SK-N-SH (cell line): ENCODE measurements around the gene PON3. TPM values are rescaled to one million over a fixed set of nuclear protein-coding genes. Genes with fewer than 3 reads are reported as not detected.

Source experiments
- CTCF ChIA-PET: fragments of 300-600, 350-600 bp; formaldehyde crosslinking; extraction: SDS; loops from one replicate; lab custom pipeline; 2021; lab: Yijun Ruan, JAX
- POLR2A ChIA-PET: fragments of 350-600 bp; sonication (Branson Sonifier 250); formaldehyde crosslinking; extraction: SDS; loops from one replicate; lab custom pipeline; 2020; ENCODE audit warnings: antibody characterized with exemption, inconsistent platforms; lab: Yijun Ruan, JAX
- DNase-seq: peaks from one replicate; pipeline ENCODE4 v3.0.0; 2012
- H2AFZ ChIP-seq: fragments of 200-600 bp; sonication (generic); 2 replicates; pipeline ENCODE4 v1.8.1; 2016; ENCODE audit warnings: antibody characterized with exemption, mild to moderate bottlenecking, low read depth
- H3F3A ChIP-seq: fragments of 200-600 bp; sonication (generic); replicated peaks from 2 replicates; pipeline ENCODE3; 2016; ENCODE audit warnings: antibody characterized with exemption, mild to moderate bottlenecking; ENCODE audit not compliant: insufficient read depth
- H3K27ac ChIP-seq, 2 experiments: fragments of 200-500 bp in 1 of 2; fragments of 200-600 bp in 1 of 2; sonication (Bioruptor generic) in 1 of 2; sonication (generic), shearing (Covaris generic) in 1 of 2; 2 replicates each; pipeline versions ENCODE4 v1.5.1 to v1.6.1; 2014 to 2016; ENCODE audit warnings: low read depth in 2 of 2, inconsistent platforms in 1 of 2, low read length in 1 of 2, mild to moderate bottlenecking in 1 of 2, mixed read lengths in 1 of 2
- H3K27me3 ChIP-seq: fragments of 200-600 bp; sonication (generic), shearing (Covaris generic); 2 replicates; pipeline ENCODE4 v1.6.1; 2016; ENCODE audit warnings: mixed run types; ENCODE audit not compliant: insufficient read depth
- H3K36me3 ChIP-seq, 2 experiments: fragments of 200-500 bp in 1 of 2; fragments of 200-600 bp in 1 of 2; sonication (Bioruptor generic) in 1 of 2; sonication (generic) in 1 of 2; replicated peaks in 1 of 2; 2 replicates each; pipeline versions ENCODE3 to v1.5.1; 2014 to 2016; ENCODE audit warnings: low read length in 1 of 2, mild to moderate bottlenecking in 1 of 2; ENCODE audit not compliant: insufficient read depth in 2 of 2, control insufficient read depth in 1 of 2
- H3K4me1 ChIP-seq, 2 experiments: fragments of 200-500 bp in 1 of 2; fragments of 200-600 bp in 1 of 2; sonication (Bioruptor generic) in 1 of 2; sonication (generic), shearing (Covaris generic) in 1 of 2; 2 replicates each; pipeline versions ENCODE4 v1.5.1 to v1.6.1; 2014 to 2016; ENCODE audit warnings: low read depth in 1 of 2, low read length in 1 of 2, mixed run types in 1 of 2; ENCODE audit not compliant: insufficient read depth in 2 of 2, control insufficient read depth in 1 of 2
- H3K4me2 ChIP-seq: fragments of 200-600 bp; sonication (generic), shearing (Covaris generic); 2 replicates; pipeline ENCODE4 v1.6.1; 2017; ENCODE audit warnings: mixed run types
- H3K4me3 ChIP-seq, 2 experiments: fragments of 200-500 bp in 1 of 2; fragments of 200-600 bp in 1 of 2; sonication (Bioruptor generic) in 1 of 2; sonication (generic), shearing (Covaris generic) in 1 of 2; 2 replicates each; pipeline versions ENCODE4 v1.5.1 to v1.8.1; 2014 to 2016; ENCODE audit warnings: low read depth in 2 of 2, inconsistent platforms in 1 of 2, low read length in 1 of 2, mild to moderate bottlenecking in 1 of 2, mixed read lengths in 1 of 2, moderate library complexity in 1 of 2
- H3K79me2 ChIP-seq: fragments of 200-600 bp; sonication (generic); 2 replicates; pipeline ENCODE4 v1.8.1; 2017; ENCODE audit warnings: mild to moderate bottlenecking; ENCODE audit not compliant: insufficient read depth
- H3K9ac ChIP-seq: fragments of 200-600 bp; sonication (generic); 2 replicates; pipeline ENCODE4 v1.6.1; 2017; ENCODE audit warnings: mixed run types
- H3K9me2 ChIP-seq: fragments of 200-600 bp; sonication (generic); 2 replicates; pipeline ENCODE4 v1.6.1; 2017; ENCODE audit warnings: mixed run types
- H3K9me3 ChIP-seq: fragments of 200-600 bp; sonication (generic); 2 replicates; pipeline ENCODE4 v1.6.1; 2017; ENCODE audit warnings: mixed run types, mild to moderate bottlenecking, moderate library complexity
- H4K20me1 ChIP-seq: fragments of 200-600 bp; sonication (generic); 2 replicates; pipeline ENCODE4 v1.6.1; 2017; ENCODE audit warnings: mild to moderate bottlenecking, mixed run types; ENCODE audit not compliant: insufficient read depth
- EP300 ChIP-seq, 2 experiments: IDR thresholded peaks; 2 replicates each; pipeline versions ENCODE4 v1.4.0 to v1.6.1; 2012; ENCODE audit warnings: borderline replicate concordance in 1 of 2, low read depth in 1 of 2, low read length in 1 of 2
- EZH2phosphoT487 ChIP-seq: fragments of 200-600 bp; sonication (generic); IDR thresholded peaks from 2 replicates; pipeline ENCODE4 v1.6.1; 2017; ENCODE audit warnings: low read depth, mixed run types, mild to moderate bottlenecking, antibody characterized with exemption, moderate library complexity, borderline replicate concordance
- FOSL2 ChIP-seq: IDR thresholded peaks from 2 replicates; pipeline ENCODE4 v1.4.0; 2012; ENCODE audit warnings: low read depth, mild to moderate bottlenecking, moderate library complexity, borderline replicate concordance
- FOXJ3 ChIP-seq: sonication (generic); formaldehyde crosslinking; IDR thresholded peaks from 2 replicates; pipeline ENCODE4 v1.5.1; 2020; ENCODE audit warnings: mild to moderate bottlenecking, missing genetic modification reagents
- FOXM1 ChIP-seq: IDR thresholded peaks from 2 replicates; pipeline ENCODE4 v1.4.0; 2012; ENCODE audit warnings: low read depth, mild to moderate bottlenecking
- MEF2A ChIP-seq: IDR thresholded peaks from 2 replicates; pipeline ENCODE4 v1.4.0; 2012; ENCODE audit warnings: low read depth, borderline replicate concordance
- MXI1 ChIP-seq: IDR thresholded peaks from 2 replicates; pipeline ENCODE4 v1.6.1; 2012; ENCODE audit warnings: mild to moderate bottlenecking, low read depth, low read length, improper control_type of control experiment
- NFIC ChIP-seq: IDR thresholded peaks from 2 replicates; pipeline ENCODE4 v1.4.0; 2012; ENCODE audit warnings: borderline replicate concordance
- RAD21 ChIP-seq: IDR thresholded peaks from 2 replicates; pipeline ENCODE4 v1.6.1; 2012; ENCODE audit warnings: mild to moderate bottlenecking, low read length
- RCOR1 ChIP-seq: fragments of 150-350 bp; IDR thresholded peaks from 2 replicates; pipeline ENCODE4 v1.6.1; 2017; ENCODE audit warnings: antibody characterized with exemption, low read length
- RFX5 ChIP-seq: IDR thresholded peaks from 2 replicates; pipeline ENCODE4 v1.6.1; 2012; ENCODE audit warnings: mild to moderate bottlenecking, improper control_type of control experiment, low read length
- RXRA ChIP-seq: IDR thresholded peaks from 2 replicates; pipeline ENCODE4 v1.4.0; 2012; ENCODE audit warnings: low read depth, mild to moderate bottlenecking, borderline replicate concordance
- SMC3 ChIP-seq: IDR thresholded peaks from 2 replicates; pipeline ENCODE4 v1.6.1; 2012; ENCODE audit warnings: low read depth, low read length, improper control_type of control experiment
- TAF1 ChIP-seq: IDR thresholded peaks from 2 replicates; pipeline ENCODE4 v1.6.1; 2012; ENCODE audit warnings: low read depth, mild to moderate bottlenecking, low read length, moderate library complexity, borderline replicate concordance
- TCF12 ChIP-seq: IDR thresholded peaks from 2 replicates; pipeline ENCODE4 v1.4.0; 2012
- WGBS: methylation state at CpG from one replicate; pipeline ENCODE4 v1.1.6; 2017; ENCODE audit warnings: low lambda C conversion rate; 5-methylcytosine and 5-hydroxymethylcytosine counted together
- polyA plus RNA-seq, 3 experiments: library from polyadenylated mRNA; depleted of rRNA; stranded (reverse); fragments of >200 nt; gene quantifications; 2 replicates each; pipeline ENCODE4 v1.2.3, GENCODE V29; 2012
- TF ChIP-seq, protein P1 (sequence below): fragments of 200-600 bp; sonication (generic); IDR thresholded peaks from 2 replicates; pipeline ENCODE4 v1.6.1; 2017; ENCODE audit warnings: antibody characterized with exemption, mild to moderate bottlenecking, moderate library complexity
- TF ChIP-seq, protein P2 (sequence below): IDR thresholded peaks from 2 replicates; pipeline ENCODE4 v1.4.0; 2012; ENCODE audit warnings: low read depth, borderline replicate concordance
- TF ChIP-seq, protein P3 (sequence below): fragments of 150-350 bp; IDR thresholded peaks from 2 replicates; pipeline ENCODE4 v1.6.1; 2017; ENCODE audit warnings: antibody characterized with exemption, low read length, low read depth, borderline replicate concordance
- TF ChIP-seq, protein P4 (sequence below): IDR thresholded peaks from 2 replicates; pipeline ENCODE4; 2012
- TF ChIP-seq, protein P5 (sequence below): fragments of 150-350 bp; IDR thresholded peaks from 2 replicates; pipeline ENCODE4 v1.6.1; 2016; ENCODE audit warnings: mild to moderate bottlenecking, low read depth, low read length
- TF ChIP-seq, protein P6 (sequence below): IDR thresholded peaks from 2 replicates; pipeline ENCODE4 v1.4.0; 2012; ENCODE audit warnings: low read depth

PON3 gene
- polyA plus RNA-seq, 1 of the 3 experiments (the other 2 are of a cell fraction), result not detected

DNA sequence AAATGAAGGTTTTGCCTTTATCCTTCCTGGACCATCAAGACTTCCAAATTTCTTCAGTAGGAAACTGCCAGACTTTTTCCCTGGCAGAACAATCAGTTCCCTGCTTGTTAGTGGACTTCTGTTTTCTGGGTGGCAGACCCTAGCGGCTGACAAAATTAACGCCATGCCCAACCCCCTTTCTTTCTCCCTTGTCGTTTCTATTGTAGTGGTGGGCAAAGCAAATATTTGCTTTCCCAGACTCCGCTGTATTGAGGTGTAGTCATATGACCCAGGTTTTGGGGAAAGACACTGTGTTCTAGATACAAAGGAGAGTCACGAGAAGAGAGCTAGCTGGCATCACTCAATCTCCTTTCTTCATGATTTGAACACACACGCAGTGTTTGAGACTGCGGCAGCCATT, 31.0 kb upstream of the PON3 start:
- TF ChIP-seq, protein P1, sequence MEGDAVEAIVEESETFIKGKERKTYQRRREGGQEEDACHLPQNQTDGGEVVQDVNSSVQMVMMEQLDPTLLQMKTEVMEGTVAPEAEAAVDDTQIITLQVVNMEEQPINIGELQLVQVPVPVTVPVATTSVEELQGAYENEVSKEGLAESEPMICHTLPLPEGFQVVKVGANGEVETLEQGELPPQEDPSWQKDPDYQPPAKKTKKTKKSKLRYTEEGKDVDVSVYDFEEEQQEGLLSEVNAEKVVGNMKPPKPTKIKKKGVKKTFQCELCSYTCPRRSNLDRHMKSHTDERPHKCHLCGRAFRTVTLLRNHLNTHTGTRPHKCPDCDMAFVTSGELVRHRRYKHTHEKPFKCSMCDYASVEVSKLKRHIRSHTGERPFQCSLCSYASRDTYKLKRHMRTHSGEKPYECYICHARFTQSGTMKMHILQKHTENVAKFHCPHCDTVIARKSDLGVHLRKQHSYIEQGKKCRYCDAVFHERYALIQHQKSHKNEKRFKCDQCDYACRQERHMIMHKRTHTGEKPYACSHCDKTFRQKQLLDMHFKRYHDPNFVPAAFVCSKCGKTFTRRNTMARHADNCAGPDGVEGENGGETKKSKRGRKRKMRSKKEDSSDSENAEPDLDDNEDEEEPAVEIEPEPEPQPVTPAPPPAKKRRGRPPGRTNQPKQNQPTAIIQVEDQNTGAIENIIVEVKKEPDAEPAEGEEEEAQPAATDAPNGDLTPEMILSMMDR, result no peak
- no peak for TF ChIP-seq EP300 (IDR thresholded peaks at IDR 0.05; ENCODE audit: borderline replicate concordance in 1 of 2, low read depth in 1 of 2, low read length in 1 of 2)
- TF ChIP-seq, protein P2, sequence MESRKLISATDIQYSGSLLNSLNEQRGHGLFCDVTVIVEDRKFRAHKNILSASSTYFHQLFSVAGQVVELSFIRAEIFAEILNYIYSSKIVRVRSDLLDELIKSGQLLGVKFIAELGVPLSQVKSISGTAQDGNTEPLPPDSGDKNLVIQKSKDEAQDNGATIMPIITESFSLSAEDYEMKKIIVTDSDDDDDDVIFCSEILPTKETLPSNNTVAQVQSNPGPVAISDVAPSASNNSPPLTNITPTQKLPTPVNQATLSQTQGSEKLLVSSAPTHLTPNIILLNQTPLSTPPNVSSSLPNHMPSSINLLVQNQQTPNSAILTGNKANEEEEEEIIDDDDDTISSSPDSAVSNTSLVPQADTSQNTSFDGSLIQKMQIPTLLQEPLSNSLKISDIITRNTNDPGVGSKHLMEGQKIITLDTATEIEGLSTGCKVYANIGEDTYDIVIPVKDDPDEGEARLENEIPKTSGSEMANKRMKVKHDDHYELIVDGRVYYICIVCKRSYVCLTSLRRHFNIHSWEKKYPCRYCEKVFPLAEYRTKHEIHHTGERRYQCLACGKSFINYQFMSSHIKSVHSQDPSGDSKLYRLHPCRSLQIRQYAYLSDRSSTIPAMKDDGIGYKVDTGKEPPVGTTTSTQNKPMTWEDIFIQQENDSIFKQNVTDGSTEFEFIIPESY, result no peak
- TF ChIP-seq TCF12, result no peak
- no peak for TF ChIP-seq EZH2phosphoT487
- no peak for TF ChIP-seq RFX5
- no peak for TF ChIP-seq RXRA
- no peak for TF ChIP-seq FOSL2
- TF ChIP-seq, all 33 proteins: peak for 0
- H3K4me1 ChIP-seq, result no peaks in the 10 kb centered on the region; a peak in 1 of 4 replicates
- WGBS, result 91% methylated on average over 7 of the region's 7 CpGs
- H3K9me2 ChIP-seq, result no peaks in the 10 kb centered on the region
- no peak overlapping the region for H3K4me3 ChIP-seq
- no peaks in the 10 kb centered on the region for H4K20me1 ChIP-seq
- no peak overlapping the region for H3K27ac ChIP-seq
- H2AFZ ChIP-seq, result no peak overlapping the region
- peaks cover 6% of the 10 kb centered on the region for H3F3A ChIP-seq
- no peak overlapping the region for H3K4me2 ChIP-seq
- DNase-seq, result no peak
- H3K27me3 ChIP-seq, result no peaks in the 10 kb centered on the region
- POLR2A ChIA-PET, result no interaction called here
- no peaks in the 10 kb centered on the region for H3K9me3 ChIP-seq
- no peak overlapping the region for H3K9ac ChIP-seq
- H3K79me2 ChIP-seq, result peaks cover 52% of the 10 kb centered on the region
- H3K36me3 ChIP-seq, result peaks cover 16 to 22% of the 10 kb centered on the region in 2 experiments
- CTCF ChIA-PET, result interaction anchor here (3.1 kb wide), 1 partner anchor 50 kb away, joined by 14 read pairs; no protein-coding TSS in a partner anchor

DNA sequence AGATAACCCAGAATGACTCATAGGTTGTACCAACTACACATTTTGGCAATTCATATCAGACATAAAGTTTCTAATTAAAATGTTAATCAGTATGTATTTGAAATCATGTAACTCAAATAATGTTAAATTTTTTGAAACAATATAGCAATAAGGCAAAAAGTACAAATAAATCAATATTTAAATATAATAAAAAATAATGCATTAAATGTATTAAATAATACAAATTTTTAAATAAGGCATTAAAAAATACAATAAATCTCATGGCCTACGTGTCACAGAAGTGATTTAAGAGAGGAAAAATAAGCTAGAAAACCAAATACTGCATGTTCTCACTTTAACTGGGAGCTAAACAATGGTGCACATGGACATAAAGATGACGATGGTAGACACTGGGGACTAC, 29.5 kb upstream of the PON3 start:
- no peaks in the 10 kb centered on the region for H4K20me1 ChIP-seq
- peaks cover 6% of the 10 kb centered on the region for H3F3A ChIP-seq
- 91% methylated on average over 2 of the region's 2 CpGs for WGBS
- no peak overlapping the region for H3K4me2 ChIP-seq
- CTCF ChIA-PET, result interaction anchor here (0.6 kb wide), 1 partner anchor 51 kb away, joined by 3 read pairs; no protein-coding TSS in a partner anchor
- H3K9ac ChIP-seq, result no peak overlapping the region
- H3K9me3 ChIP-seq, result no peaks in the 10 kb centered on the region
- H3K79me2 ChIP-seq, result peaks cover 49% of the 10 kb centered on the region; the same call in 1 of the 2 replicates
- no peaks in the 10 kb centered on the region for H3K27me3 ChIP-seq
- no peak overlapping the region for H2AFZ ChIP-seq
- no peak for DNase-seq
- no peak overlapping the region for H3K4me3 ChIP-seq
- no peaks in the 10 kb centered on the region for H3K9me2 ChIP-seq
- H3K4me1 ChIP-seq, result peaks cover 0 to 7% of the 10 kb centered on the region in 2 experiments; a peak in 2 of 4 replicates
- no peak overlapping the region for H3K27ac ChIP-seq
- peaks cover 17 to 27% of the 10 kb centered on the region in 2 experiments for H3K36me3 ChIP-seq
- POLR2A ChIA-PET, result no interaction called here
- TF ChIP-seq SMC3, result no peak
- TF ChIP-seq FOXJ3, result no peak
- TF ChIP-seq, protein P3, sequence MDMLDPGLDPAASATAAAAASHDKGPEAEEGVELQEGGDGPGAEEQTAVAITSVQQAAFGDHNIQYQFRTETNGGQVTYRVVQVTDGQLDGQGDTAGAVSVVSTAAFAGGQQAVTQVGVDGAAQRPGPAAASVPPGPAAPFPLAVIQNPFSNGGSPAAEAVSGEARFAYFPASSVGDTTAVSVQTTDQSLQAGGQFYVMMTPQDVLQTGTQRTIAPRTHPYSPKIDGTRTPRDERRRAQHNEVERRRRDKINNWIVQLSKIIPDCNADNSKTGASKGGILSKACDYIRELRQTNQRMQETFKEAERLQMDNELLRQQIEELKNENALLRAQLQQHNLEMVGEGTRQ, result no peak
- no peak for TF ChIP-seq FOXM1
- no peak for TF ChIP-seq MXI1
- TF ChIP-seq TCF12, result no peak
- TF ChIP-seq, protein P4, sequence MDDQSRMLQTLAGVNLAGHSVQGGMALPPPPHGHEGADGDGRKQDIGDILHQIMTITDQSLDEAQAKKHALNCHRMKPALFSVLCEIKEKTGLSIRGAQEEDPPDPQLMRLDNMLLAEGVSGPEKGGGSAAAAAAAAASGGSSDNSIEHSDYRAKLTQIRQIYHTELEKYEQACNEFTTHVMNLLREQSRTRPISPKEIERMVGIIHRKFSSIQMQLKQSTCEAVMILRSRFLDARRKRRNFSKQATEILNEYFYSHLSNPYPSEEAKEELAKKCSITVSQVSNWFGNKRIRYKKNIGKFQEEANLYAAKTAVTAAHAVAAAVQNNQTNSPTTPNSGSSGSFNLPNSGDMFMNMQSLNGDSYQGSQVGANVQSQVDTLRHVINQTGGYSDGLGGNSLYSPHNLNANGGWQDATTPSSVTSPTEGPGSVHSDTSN, result no peak
- no peak for TF ChIP-seq TAF1
- no peak for TF ChIP-seq NFIC
- TF ChIP-seq EZH2phosphoT487, result no peak
- no peak for TF ChIP-seq RCOR1
- no peak for TF ChIP-seq MEF2A
- no peak for TF ChIP-seq RAD21
- TF ChIP-seq, protein P5, sequence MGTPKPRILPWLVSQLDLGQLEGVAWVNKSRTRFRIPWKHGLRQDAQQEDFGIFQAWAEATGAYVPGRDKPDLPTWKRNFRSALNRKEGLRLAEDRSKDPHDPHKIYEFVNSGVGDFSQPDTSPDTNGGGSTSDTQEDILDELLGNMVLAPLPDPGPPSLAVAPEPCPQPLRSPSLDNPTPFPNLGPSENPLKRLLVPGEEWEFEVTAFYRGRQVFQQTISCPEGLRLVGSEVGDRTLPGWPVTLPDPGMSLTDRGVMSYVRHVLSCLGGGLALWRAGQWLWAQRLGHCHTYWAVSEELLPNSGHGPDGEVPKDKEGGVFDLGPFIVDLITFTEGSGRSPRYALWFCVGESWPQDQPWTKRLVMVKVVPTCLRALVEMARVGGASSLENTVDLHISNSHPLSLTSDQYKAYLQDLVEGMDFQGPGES, result no peak
- TF ChIP-seq, protein P6, sequence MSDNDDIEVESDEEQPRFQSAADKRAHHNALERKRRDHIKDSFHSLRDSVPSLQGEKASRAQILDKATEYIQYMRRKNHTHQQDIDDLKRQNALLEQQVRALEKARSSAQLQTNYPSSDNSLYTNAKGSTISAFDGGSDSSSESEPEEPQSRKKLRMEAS, result no peak
